HG03097 (cell line): ENCODE data around the gene HOGA1.

Experiments used
- ATAC-seq: cut with Tn5 transposase; IDR thresholded peaks from one replicate; pipeline ENCODE4 v1.9.1; 2021; ENCODE audit not compliant: unreplicated experiment, low FRiP score

Gene HOGA1

DNA sequence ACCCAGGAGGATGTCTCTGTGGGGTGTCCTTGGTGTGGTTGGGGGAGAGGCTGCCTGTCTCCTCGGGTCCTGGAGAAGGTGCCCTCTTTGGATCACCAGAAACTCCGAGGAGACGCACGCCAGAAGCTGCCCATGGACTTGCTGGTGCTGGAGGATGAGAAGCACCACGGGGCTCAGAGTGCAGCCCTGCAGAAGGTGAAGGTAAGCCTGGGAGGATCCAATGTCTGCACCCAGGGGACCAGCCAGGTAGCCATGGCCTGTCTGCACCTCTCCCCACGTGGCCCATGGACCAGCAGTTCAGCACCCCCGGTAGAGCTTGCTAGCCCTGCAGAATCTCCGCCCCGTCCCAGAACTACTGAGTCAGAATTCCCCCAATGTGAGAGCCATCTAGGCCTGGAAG is 6.5 kb upstream of the HOGA1 start:
- no peak for ATAC-seq

DNA sequence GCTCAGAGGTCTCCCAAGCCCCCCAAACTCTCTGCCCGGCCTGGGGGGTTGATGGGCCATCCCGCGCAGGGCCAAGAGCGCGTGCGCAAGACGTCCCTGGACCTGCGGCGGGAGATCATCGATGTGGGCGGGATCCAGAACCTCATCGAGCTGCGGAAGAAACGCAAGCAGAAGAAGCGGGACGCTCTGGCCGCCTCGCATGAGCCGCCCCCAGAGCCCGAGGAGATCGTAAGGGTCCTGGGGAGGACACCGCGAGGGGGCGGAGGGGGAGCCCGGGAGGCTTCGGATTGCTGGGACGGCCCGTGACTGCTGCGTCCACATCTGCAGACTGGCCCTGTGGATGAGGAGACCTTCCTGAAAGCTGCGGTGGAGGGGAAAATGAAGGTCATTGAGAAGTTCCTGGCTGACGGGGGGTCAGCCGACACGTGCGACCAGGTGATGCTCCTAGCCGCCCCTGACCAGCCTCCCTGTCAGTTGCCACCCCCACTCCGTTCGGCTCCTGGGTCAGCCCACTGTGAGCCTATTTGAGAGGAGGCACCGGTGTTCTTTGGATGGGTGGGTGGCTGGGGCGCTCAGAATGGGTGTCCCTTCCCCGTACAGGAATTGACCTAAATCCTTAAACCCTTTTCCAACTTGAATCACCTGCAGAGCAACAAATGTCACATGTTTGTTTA is 5.9 kb upstream of the HOGA1 start:
- ATAC-seq, result no peak

DNA sequence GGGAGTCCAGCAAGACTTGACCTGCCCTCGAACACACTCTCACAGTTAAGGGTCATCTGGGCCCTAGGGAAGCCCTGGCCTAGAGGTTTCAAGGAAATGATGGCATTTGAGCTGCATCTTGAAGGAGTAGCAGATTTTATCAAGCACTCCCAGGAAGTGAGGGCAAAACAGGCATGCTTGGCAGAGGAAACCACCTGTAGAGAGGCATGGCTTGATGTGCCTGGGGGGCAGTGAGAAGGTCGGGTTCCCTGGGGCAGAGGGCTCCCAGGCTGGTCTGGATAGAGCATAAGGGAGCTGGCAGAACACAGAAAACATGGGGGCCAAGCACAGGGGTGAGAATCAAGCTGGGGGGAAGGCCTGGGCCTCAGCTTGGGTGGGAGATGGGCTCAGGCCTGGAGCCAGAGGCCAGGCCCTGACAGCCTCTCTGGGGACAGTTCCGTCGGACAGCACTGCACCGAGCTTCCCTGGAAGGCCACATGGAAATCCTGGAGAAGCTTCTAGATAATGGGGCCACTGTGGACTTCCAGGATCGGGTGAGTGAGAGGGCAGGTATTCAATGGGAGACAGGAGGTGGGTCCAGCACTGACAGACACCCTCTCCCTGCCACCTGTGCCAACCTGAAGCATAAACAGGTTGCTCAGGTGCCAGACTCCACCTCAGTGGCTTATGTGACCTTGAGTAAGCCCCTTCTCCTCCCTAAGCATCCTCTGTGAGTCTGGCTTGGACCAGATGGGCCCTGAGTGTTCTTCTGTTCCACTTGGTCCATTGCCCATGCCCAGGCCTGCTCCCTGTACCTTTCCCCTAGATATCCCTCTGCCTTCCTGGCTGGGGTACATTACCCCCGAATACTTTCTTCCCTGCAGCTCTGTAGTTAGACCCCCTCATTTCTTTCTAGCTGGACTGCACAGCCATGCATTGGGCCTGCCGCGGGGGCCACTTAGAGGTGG is 3.5 kb upstream of the HOGA1 start:
- ATAC-seq, result no peak

DNA sequence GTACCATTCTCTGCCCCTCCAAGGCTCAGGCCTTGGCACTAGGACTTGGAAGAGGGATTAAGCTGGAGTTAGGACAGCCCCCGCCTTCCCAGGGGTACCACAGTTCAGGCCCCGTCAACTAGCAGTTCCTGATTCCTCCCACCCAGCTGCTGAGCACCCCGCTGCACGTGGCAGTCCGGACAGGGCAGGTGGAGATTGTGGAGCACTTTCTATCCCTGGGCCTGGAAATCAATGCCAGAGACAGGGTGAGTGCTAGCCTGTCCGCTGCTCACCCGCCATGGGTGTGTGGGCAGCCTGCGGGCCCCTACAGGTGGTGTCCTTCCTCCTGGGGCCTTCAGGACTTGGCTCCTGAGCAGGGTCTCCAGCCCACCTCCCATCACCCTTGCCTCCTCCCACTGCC is 2.0 kb upstream of the HOGA1 start:
- ATAC-seq, result no peak

DNA sequence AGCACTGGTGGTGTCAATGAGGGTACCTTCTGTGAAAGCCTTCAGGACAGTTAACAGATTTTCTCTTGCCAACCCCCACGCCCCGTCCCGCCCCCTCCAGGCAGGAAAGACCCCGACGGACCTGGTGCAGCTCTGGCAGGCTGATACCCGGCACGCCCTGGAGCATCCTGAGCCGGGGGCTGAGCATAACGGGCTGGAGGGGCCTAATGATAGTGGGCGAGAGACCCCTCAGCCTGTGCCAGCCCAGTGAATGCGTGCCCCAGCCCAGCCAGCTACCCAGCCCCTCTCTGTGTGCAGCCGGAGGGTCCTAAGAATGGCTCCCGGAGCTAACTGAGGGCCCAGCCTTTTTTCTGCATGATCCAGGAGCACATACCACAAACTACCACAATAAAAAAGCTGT is 713 bp upstream of the HOGA1 start:
- no peak for ATAC-seq

DNA sequence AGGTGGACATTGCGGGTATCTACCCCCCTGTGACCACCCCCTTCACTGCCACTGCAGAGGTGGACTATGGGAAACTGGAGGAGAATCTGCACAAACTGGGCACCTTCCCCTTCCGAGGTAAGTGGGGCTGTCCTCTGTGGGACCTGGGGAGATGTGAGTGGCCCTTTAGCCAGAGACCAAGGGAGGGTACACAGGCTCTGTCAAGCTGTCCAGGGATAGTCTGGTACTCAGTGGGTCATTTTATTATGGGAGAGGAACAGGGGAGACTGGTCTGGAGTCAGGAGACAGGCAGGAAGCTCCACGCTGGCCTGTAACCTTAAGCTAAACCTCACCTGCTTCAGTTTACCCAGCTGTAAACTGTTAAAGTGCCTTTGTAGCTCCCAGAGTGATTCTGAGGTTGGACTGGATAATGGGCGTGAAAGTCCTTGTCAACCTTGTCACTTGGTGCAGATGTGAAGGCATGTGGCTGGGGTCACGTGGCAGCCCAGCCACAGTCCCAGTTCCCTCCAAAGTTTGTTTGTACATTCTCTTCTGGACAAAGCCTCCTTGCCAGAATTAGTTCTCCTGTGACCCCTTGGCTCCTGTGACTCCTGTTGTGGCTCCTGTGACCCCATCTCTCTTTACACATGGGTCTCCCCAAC is 729 bp downstream of the HOGA1 start:
- ATAC-seq, result no peak

DNA sequence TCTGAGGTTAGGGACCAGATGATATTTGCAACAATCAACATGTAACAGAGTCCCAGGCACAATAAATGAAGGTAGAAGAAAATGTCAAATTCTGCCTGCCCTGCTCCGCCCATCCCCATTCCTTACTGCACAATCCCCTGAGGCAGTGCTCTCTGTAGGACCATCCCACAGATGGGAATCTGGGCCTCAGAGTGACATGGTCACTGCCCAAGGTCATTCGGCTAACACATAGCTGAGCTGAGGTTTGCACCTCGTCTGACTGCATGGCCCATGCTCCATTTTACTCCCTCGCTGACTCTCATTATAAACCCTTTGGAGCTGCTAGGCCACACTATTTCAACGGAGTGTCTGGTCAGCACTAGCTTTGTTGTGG is 1.2 kb downstream of the HOGA1 start:
- no peak for ATAC-seq

DNA sequence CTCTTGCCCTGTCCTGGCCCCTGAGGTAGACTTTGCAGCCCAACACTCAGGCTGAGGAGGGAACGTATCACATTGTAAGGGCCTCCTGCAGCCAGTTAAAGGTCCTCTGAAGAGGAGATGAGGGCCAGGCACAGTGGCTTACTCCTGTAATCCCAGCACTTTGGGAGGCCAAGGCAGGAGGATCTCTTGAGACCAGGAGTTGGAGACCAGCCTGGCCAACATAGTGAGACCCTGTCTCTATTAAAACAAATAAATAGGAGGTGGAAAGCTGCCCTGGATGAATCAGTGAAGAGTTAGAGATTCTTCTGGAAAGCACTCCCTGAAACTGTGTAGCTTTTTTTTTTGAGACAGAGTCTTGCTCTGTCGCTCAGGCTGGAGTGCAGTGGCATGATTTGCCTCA is 3.0 kb downstream of the HOGA1 start:
- ATAC-seq, result no peak

DNA sequence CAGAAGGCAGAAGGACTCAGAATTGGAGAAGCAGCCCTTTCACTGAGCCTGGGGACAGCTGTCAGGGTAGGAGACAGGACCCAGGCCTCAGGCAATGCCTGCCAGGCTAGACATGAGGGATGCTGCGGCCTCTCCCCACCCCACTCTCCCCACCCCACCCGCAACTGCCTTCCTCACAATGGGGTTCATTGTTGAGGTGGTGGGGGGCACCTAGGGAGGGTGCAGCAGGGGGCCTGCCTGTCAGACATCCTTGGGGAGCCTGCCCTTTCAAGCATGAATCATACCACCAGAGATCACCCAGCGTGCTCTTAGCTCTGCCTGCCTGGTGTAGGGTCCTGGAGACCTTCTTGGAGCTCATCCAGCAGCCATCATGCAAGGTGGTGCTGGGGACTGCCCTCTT is 5.3 kb downstream of the HOGA1 start, which contains the start of gene C10orf62:
Gene C10orf62 (plus strand): TSS at position 243 of the 400 bp plus-strand sequence. CDS start 177 bp downstream, outside the sequence.
- ATAC-seq, result no peak

DNA sequence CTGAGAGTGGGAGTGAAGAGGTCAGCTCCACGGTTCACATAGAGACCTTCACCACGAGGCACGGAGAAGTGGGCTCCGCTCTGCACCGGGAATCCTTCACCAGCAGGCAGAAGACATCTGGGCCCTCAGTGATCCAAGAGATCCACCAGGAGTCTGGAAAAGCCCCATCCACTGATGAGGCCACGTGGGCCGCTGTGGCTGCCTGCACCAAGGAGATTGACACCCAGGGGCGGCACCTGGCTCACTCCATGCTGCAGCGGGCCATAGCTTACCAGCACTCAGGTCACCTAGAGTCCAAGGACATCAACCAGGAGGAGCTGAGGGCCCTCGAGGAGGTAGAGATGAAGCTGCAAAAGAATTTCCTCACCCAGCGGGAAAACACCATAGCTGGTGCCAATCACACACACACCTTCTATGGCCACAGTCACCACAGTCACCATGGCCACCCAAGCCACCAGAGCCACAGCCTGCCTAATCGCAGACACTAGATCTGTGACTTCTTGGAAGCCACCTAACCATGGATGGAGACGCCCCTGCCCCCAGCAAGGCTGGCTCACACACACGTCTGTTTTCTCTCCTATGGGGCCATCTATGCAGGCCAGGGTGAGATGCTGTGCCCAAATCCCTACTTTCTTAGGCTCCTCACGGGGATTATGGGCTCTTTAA is 6.0 kb downstream of the HOGA1 start:
- no peak for ATAC-seq

DNA sequence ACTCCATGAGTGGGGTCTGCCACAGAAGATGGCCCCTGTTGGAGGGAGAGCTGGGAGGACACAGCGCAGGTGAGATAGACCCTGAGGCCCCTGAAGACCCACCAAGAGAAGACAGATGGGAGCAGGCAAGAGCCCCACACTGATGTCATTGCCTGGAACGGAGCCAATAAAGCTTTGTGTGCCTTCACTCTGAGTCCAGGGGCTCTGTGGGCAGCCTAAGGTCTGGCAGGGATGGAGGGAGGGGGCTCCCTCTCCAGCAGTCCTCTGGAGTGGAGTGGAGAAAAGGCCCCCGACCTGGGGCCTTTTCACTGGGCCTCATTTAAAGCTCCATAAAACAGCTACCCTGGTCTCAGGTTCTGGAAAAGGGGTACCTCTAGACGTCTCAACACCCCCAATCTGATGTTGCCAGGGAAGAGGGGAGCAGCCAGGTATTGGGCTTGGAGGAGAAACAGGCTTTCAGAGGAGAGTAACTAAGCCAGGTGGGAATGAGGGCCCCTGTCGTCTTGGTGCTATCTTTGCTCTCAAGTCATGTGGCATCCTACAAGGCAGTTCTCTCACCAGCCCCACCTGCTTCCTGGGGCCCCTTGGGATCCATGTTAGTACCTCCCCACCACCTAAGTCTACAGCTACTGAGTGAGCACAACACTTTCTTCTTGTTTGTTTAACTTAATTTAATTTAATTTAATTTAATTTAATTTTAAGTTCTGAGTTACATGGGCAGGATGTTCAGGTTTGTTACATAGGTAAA is 6.7 kb downstream of the HOGA1 start:
- no peak for ATAC-seq

DNA sequence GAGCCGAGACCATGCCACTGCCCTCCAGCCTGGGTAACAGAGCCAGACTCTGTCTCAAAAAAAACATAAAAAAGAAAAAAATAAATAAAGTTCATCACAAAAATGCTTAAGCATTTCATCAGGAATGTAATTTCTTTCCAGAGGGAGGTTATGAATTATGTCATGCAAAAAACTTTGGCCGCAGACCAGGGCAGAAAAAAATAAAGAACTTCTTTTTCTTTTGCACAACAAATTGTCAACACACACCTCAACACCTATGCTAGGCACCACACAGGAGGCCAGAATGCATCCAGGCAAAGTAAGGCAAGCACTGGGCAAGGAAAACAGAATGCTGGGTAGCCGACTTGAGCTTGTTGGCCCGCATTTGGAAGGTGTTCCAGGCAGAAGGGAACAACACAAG is 9.2 kb downstream of the HOGA1 start:
- no peak for ATAC-seq

DNA sequence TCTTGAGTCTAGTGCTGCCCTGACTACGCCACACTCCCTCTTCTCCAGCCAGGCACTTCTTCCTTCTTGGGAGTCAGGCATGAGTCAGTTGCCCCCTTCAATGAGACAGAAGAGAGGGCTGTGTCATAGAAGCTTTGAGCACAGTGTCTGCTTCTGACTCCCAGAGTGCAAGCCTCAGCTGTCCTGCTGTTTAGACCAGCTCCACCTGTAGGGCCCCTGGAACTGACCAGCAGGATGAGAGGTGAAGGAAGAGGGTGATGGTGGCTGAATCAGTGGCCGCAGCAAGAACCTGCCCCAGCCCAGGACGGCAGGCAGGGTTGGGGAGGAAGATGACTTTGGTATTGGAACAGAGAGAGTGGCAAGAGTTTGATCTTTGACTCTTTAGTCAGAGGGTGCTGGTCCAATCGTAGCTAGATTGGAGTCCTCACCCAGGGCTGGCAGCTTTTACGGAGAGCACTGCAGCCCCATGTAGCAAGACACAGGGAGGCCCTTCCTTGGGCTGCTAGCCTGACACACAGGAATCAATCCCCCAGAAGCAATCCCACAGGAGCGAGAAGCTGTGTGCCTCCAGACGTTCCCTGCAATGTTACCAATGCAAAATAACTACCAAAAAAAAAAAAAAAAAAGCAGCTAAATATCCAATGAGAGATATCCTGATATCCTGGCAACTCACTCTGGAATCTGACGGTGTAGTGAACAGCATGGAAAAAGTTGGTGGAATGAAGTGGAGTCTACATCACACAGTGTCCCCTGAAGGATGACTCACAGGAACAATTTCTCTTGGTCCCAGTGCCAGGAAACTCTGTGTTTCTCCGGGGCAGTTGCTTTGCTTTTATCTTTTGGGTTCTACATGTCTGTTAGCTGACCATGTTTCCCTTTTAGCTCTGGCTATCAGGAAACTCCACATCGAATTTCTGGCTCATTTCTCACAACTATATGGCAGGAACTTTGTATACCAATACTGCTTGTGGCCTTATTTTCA is 12.2 kb downstream of the HOGA1 start:
- no peak for ATAC-seq

DNA sequence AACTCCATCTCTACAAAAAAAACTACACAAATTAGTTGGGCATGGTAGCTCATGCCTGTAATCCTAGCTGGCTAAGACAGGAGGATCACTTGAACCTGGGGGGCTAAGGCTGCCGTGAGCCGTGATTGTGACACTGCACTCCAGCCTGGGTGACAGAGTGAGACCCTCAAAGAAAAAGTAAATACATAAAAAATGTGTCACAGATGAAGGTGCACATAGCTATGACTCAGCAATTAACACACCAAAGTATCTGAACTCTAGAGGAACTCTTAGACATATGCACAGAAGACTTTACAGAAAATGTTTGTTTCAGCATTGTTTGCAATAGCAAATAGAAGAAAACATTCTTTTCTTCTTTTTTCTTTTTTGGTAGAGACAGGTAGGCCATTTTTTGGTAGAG is 13.6 kb downstream of the HOGA1 start:
- ATAC-seq, result no peak

DNA sequence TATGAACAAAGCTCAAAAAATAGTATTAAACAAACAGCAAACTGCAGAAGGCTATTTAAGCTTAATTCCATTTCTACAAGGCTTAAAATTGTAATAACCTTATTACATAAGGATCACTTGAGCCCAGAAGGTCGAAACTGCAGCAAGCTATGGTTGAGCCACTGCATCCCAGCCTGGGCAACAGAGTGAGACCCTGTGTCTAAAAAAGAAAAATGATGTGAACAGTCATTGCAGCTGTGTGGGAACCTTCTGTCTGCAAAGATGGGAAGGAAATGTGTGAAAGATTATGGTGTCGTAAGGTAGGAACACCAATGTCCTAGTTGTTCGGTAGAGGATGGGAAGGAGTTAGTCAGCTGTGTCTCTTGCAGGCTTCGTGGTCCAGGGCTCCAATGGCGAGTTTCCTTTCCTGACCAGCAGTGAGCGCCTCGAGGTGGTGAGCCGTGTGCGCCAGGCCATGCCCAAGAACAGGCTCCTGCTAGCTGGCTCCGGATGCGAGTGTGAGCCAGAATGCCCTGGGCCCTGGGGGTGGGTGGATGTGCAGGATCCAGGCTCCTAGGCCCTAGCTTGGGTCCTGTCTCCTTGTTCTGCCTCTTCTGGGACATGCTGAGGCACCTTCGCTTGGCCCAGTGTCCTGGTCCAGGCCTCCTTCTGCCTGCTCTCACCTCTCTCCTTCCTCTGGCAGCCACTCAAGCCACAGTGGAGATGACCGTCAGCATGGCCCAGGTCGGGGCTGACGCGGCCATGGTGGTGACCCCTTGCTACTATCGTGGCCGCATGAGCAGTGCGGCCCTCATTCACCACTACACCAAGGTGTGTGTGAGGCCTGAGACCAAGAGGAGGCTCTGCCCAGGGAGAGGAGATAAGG is 14.4 kb downstream of the HOGA1 start:
- ATAC-seq, result no peak

DNA sequence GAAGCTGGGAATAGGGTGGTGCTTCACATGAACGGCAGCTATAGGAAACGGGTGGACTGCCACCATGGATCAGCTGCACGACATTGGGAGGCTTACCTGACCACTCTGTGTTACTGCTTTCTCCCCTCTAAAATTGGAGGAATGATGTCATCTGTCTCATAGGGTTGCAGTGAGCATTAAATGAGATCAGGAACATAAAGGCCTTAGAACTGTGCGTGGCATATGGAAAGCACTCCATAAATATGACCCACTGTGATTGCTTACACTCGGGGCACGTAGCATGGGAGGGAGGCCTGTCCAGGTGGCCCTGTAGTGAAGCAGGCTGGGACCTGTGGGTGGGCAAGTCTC is 15.1 kb downstream of the HOGA1 start:
- ATAC-seq, result no peak

DNA sequence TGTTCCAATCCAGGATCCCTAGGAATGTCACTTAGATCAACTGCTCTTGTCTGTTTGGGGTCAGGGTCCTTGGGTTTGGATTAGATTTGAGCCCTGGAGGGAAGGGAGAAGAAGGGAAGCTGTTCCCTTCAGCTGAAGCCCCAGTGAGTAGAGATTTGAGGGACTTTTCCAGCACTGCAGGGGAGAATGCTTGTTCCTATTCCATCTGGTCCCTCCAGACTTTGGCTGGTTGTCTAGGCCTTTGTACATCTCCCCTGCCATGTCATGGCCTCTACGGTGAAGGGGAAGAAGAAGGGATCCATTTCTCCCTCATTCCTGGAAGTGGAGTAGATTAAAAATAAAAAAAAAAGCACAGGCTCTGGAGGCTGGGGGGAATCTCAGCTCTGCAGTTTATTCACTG is 16.4 kb downstream of the HOGA1 start:
- ATAC-seq, result no peak
